GM23338 (cell line): ENCODE results near the gene ITSN2. TPM values are rescaled to one million over a fixed set of nuclear protein-coding genes. Genes with fewer than 3 reads are reported as not detected.

Experiments
- ATAC-seq: fragments of 200-7000 bp; cut with Tn5 transposase; 3 replicates; pipeline ENCODE4 v1.9.1; 2020
- DNase-seq: peaks from one replicate; pipeline ENCODE4 v3.0.0-alpha.2; 2015; ENCODE audit warnings: low spot score
- H2AFZ ChIP-seq: fragments of 200-600 bp; sonication (generic); 2 replicates; pipeline ENCODE4 v1.8.0; 2016; ENCODE audit warnings: antibody characterized with exemption, mild to moderate bottlenecking, moderate library complexity
- H3F3A ChIP-seq: fragments of 200-600 bp; sonication (generic); replicated peaks from 2 replicates; pipeline ENCODE4 v1.8.0; 2017; ENCODE audit warnings: antibody characterized with exemption, mixed run types, low read depth
- H3K27ac ChIP-seq: fragments of 200-600 bp; sonication (generic); 2 replicates; pipeline ENCODE4 v1.6.1; 2016; ENCODE audit warnings: low read depth
- H3K27me3 ChIP-seq: fragments of 200-600 bp; sonication (generic); 2 replicates; pipeline ENCODE4 v1.8.0; 2016; ENCODE audit warnings: mild to moderate bottlenecking, mixed run types, moderate library complexity; ENCODE audit not compliant: insufficient read depth
- H3K36me3 ChIP-seq: fragments of 200-600 bp; sonication (generic); 2 replicates; pipeline ENCODE4 v1.8.0; 2016; ENCODE audit warnings: mild to moderate bottlenecking; ENCODE audit not compliant: insufficient read depth
- H3K4me1 ChIP-seq: fragments of 200-600 bp; sonication (generic); 2 replicates; pipeline ENCODE4 v1.8.0; 2016; ENCODE audit warnings: mild to moderate bottlenecking, moderate library complexity; ENCODE audit not compliant: insufficient read depth
- H3K4me2 ChIP-seq: fragments of 200-600 bp; sonication (generic); 2 replicates; pipeline ENCODE4 v1.7.1; 2017; ENCODE audit warnings: mixed run types
- H3K4me3 ChIP-seq: fragments of 200-600 bp; sonication (generic); 2 replicates; pipeline ENCODE4 v1.6.1; 2016; ENCODE audit warnings: mixed run types
- H3K79me2 ChIP-seq: fragments of 200-600 bp; sonication (generic); replicated peaks from 2 replicates; pipeline ENCODE4 v1.8.0; 2017; ENCODE audit warnings: mild to moderate bottlenecking; ENCODE audit not compliant: insufficient read depth
- H3K9me2 ChIP-seq: fragments of 200-600 bp; sonication (generic); 2 replicates; pipeline ENCODE4 v1.8.0; 2017; ENCODE audit not compliant: insufficient read depth
- H4K20me1 ChIP-seq: fragments of 200-600 bp; sonication (generic); replicated peaks from 2 replicates; pipeline ENCODE4 v1.8.0; 2017; ENCODE audit warnings: mild to moderate bottlenecking; ENCODE audit not compliant: insufficient read depth
- H3K27ac Mint-ChIP-seq: 2 replicates; pipeline ENCODE4 v1.8.0; 2020; ENCODE audit warnings: inconsistent platforms, mild to moderate bottlenecking, moderate library complexity, mixed read lengths
- H3K27me3 Mint-ChIP-seq: 3 replicates; pipeline ENCODE4 v1.8.0; 2022; ENCODE audit warnings: low read depth, mild to moderate bottlenecking, moderate library complexity, mixed read lengths, inconsistent platforms; ENCODE audit not compliant: insufficient read depth, poor library complexity
- H3K36me3 Mint-ChIP-seq: 3 replicates; pipeline ENCODE4 v1.8.0; 2021; ENCODE audit warnings: low read depth, mild to moderate bottlenecking, inconsistent platforms, moderate library complexity, mixed read lengths
- H3K4me1 Mint-ChIP-seq: 3 replicates; pipeline ENCODE4 v1.8.0; 2020; ENCODE audit warnings: mild to moderate bottlenecking, inconsistent platforms, mixed read lengths
- H3K4me3 Mint-ChIP-seq: 3 replicates; pipeline ENCODE4 v1.8.0; 2021; ENCODE audit warnings: moderate library complexity, mild to moderate bottlenecking, inconsistent platforms, mixed read lengths
- H3K9me3 Mint-ChIP-seq: 3 replicates; pipeline ENCODE4 v1.8.0; 2020; ENCODE audit warnings: moderate library complexity, mild to moderate bottlenecking, inconsistent platforms, mixed read lengths
- CREB1 ChIP-seq: fragments of 250-450 bp; sonication (Bioruptor Pico); IDR thresholded peaks from 2 replicates; pipeline ENCODE4 v1.5.0; 2020; ENCODE audit warnings: low read depth, mild to moderate bottlenecking, moderate library complexity
- EZH2 ChIP-seq: fragments of 200-600 bp; sonication (generic); IDR thresholded peaks from one replicate; pipeline ENCODE4 v1.8.0; 2017; ENCODE audit warnings: antibody characterized with exemption, mild to moderate bottlenecking, low read depth; ENCODE audit not compliant: unreplicated experiment
- EZH2phosphoT487 ChIP-seq: fragments of 200-600 bp; sonication (generic); IDR thresholded peaks from one replicate; pipeline ENCODE4 v1.8.1; 2018; ENCODE audit warnings: antibody characterized with exemption; ENCODE audit not compliant: unreplicated experiment
- JUNB ChIP-seq: IDR thresholded peaks from one replicate; pipeline ENCODE4 v1.6.1; 2016; ENCODE audit warnings: antibody characterized with exemption; ENCODE audit not compliant: unreplicated experiment
- NANOG ChIP-seq: IDR thresholded peaks from 2 replicates; pipeline ENCODE4 v1.6.1; 2016; ENCODE audit warnings: antibody characterized with exemption, borderline replicate concordance
- POLR2AphosphoS5 ChIP-seq: IDR thresholded peaks from 2 replicates; pipeline ENCODE4 v1.6.1; 2016; ENCODE audit warnings: antibody characterized with exemption, low read depth
- STAT1 ChIP-seq: IDR thresholded peaks from one replicate; pipeline ENCODE4 v1.6.1; 2016; ENCODE audit warnings: antibody characterized with exemption; ENCODE audit not compliant: unreplicated experiment
- ZNF114 ChIP-seq: fragments of 250-450 bp; sonication (Bioruptor Pico); IDR thresholded peaks from 2 replicates; pipeline ENCODE4 v1.5.0; 2020; ENCODE audit warnings: mild to moderate bottlenecking, moderate library complexity
- ZNF331 ChIP-seq: fragments of 250-450 bp; sonication (Bioruptor Pico); IDR thresholded peaks from 2 replicates; pipeline ENCODE4 v1.5.0; 2020; ENCODE audit warnings: low read depth, mild to moderate bottlenecking, moderate library complexity
- polyA plus RNA-seq: library from polyadenylated mRNA; unstranded; fragments of >200 nt; fragmentation: Nextera tagmentation; extraction: Ambion mirVana; gene quantifications from 2 replicates; pipeline ENCODE4 v1.2.1, GENCODE V29; 2016
- total RNA-seq: library from RNA; depleted of rRNA; stranded (reverse); fragments of >200 nt; shearing (Covaris generic); gene quantifications from 2 replicates; pipeline ENCODE4 v1.2.3, GENCODE V29; 2014
- TF ChIP-seq, protein P1 (sequence below), 2 experiments: fragments of 200-600 bp in 1 of 2; sonication (generic) in 1 of 2; conservative IDR thresholded peaks; 2 replicates each; pipeline versions ENCODE4 v1.5.1 to v1.6.1; 2016 to 2017; ENCODE audit warnings: antibody characterized with exemption in 2 of 2, low read depth in 2 of 2, mild to moderate bottlenecking in 2 of 2, moderate library complexity in 1 of 2
- TF ChIP-seq, protein P2 (sequence below): IDR thresholded peaks from 2 replicates; pipeline ENCODE4 v1.6.1; 2016; ENCODE audit warnings: antibody characterized with exemption
- TF ChIP-seq, protein P3 (sequence below): fragments of 250-450 bp; sonication (Bioruptor Pico); IDR thresholded peaks from 2 replicates; pipeline ENCODE4 v1.5.0; 2020; ENCODE audit warnings: mild to moderate bottlenecking, moderate library complexity
- TF ChIP-seq, protein P4 (sequence below): IDR thresholded peaks from one replicate; pipeline ENCODE4 v1.6.1; 2018; ENCODE audit warnings: antibody characterized with exemption; ENCODE audit not compliant: unreplicated experiment

The ITSN2 gene
- total and polyA plus RNA-seq, 2 experiments from 2014 or later: 17.1 to 17.8 TPM

DNA sequence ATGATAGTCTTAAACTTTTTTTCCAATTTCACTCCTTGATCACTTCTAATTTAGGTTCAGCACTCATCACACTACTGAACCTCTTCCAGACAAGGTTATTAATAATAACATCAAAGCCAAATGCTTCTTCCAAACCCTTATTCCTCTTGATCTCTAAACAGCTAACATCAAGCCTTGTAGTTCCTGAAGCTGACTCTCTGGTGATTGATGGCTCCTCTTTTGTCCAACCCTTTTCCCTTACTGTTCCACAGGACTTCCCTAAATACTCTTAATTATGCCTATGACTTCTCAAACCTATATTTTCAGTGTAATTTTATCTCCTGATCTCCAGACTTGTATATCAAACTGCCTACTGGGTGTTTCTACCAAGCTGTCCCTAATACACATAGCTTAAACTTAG is 101.6 kb downstream of the ITSN2 start:
- Mint-ChIP-seq H3K27me3 (no peaks in the 10 kb centered on the region), H3K4me1 (peaks cover 6% of the 10 kb centered on the region), H3K4me3 (no peak overlapping the region), H3K27ac (no peak overlapping the region), H3K9me3 (no peaks in the 10 kb centered on the region), H3K36me3 (no peaks in the 10 kb centered on the region)
- TF ChIP-seq, protein P1, sequence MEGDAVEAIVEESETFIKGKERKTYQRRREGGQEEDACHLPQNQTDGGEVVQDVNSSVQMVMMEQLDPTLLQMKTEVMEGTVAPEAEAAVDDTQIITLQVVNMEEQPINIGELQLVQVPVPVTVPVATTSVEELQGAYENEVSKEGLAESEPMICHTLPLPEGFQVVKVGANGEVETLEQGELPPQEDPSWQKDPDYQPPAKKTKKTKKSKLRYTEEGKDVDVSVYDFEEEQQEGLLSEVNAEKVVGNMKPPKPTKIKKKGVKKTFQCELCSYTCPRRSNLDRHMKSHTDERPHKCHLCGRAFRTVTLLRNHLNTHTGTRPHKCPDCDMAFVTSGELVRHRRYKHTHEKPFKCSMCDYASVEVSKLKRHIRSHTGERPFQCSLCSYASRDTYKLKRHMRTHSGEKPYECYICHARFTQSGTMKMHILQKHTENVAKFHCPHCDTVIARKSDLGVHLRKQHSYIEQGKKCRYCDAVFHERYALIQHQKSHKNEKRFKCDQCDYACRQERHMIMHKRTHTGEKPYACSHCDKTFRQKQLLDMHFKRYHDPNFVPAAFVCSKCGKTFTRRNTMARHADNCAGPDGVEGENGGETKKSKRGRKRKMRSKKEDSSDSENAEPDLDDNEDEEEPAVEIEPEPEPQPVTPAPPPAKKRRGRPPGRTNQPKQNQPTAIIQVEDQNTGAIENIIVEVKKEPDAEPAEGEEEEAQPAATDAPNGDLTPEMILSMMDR (conservative IDR thresholded peaks at IDR 0.05; ENCODE audit: low read depth in 2 of 2): no peak
- TF ChIP-seq ZNF331 (CRISPR knock-in tag) (no peak), CREB1 (CRISPR knock-in tag) (no peak), ZNF114 (CRISPR knock-in tag) (no peak), STAT1 (no peak), EZH2 (no peak), EZH2phosphoT487 (no peak), NANOG (no peak), JUNB (no peak), POLR2AphosphoS5 (no peak)
- TF ChIP-seq, protein P2, sequence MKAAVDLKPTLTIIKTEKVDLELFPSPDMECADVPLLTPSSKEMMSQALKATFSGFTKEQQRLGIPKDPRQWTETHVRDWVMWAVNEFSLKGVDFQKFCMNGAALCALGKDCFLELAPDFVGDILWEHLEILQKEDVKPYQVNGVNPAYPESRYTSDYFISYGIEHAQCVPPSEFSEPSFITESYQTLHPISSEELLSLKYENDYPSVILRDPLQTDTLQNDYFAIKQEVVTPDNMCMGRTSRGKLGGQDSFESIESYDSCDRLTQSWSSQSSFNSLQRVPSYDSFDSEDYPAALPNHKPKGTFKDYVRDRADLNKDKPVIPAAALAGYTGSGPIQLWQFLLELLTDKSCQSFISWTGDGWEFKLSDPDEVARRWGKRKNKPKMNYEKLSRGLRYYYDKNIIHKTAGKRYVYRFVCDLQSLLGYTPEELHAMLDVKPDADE: no peak
- TF ChIP-seq, protein P3, sequence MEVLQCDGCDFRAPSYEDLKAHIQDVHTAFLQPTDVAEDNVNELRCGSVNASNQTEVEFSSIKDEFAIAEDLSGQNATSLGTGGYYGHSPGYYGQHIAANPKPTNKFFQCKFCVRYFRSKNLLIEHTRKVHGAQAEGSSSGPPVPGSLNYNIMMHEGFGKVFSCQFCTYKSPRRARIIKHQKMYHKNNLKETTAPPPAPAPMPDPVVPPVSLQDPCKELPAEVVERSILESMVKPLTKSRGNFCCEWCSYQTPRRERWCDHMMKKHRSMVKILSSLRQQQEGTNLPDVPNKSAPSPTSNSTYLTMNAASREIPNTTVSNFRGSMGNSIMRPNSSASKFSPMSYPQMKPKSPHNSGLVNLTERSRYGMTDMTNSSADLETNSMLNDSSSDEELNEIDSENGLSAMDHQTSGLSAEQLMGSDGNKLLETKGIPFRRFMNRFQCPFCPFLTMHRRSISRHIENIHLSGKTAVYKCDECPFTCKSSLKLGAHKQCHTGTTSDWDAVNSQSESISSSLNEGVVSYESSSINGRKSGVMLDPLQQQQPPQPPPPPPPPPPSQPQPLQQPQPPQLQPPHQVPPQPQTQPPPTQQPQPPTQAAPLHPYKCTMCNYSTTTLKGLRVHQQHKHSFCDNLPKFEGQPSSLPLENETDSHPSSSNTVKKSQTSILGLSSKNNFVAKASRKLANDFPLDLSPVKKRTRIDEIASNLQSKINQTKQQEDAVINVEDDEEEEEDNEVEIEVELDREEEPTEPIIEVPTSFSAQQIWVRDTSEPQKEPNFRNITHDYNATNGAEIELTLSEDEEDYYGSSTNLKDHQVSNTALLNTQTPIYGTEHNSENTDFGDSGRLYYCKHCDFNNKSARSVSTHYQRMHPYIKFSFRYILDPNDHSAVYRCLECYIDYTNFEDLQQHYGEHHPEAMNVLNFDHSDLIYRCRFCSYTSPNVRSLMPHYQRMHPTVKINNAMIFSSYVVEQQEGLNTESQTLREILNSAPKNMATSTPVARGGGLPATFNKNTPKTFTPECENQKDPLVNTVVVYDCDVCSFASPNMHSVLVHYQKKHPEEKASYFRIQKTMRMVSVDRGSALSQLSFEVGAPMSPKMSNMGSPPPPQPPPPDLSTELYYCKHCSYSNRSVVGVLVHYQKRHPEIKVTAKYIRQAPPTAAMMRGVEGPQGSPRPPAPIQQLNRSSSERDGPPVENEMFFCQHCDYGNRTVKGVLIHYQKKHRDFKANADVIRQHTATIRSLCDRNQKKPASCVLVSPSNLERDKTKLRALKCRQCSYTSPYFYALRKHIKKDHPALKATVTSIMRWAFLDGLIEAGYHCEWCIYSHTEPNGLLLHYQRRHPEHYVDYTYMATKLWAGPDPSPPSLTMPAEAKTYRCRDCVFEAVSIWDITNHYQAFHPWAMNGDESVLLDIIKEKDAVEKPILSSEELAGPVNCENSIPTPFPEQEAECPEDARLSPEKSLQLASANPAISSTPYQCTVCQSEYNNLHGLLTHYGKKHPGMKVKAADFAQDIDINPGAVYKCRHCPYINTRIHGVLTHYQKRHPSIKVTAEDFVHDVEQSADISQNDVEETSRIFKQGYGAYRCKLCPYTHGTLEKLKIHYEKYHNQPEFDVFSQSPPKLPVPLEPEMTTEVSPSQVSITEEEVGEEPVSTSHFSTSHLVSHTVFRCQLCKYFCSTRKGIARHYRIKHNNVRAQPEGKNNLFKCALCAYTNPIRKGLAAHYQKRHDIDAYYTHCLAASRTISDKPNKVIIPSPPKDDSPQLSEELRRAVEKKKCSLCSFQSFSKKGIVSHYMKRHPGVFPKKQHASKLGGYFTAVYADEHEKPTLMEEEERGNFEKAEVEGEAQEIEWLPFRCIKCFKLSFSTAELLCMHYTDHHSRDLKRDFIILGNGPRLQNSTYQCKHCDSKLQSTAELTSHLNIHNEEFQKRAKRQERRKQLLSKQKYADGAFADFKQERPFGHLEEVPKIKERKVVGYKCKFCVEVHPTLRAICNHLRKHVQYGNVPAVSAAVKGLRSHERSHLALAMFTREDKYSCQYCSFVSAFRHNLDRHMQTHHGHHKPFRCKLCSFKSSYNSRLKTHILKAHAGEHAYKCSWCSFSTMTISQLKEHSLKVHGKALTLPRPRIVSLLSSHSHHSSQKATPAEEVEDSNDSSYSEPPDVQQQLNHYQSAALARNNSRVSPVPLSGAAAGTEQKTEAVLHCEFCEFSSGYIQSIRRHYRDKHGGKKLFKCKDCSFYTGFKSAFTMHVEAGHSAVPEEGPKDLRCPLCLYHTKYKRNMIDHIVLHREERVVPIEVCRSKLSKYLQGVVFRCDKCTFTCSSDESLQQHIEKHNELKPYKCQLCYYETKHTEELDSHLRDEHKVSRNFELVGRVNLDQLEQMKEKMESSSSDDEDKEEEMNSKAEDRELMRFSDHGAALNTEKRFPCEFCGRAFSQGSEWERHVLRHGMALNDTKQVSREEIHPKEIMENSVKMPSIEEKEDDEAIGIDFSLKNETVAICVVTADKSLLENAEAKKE (CRISPR knock-in tag): no peak
- TF ChIP-seq, protein P4, sequence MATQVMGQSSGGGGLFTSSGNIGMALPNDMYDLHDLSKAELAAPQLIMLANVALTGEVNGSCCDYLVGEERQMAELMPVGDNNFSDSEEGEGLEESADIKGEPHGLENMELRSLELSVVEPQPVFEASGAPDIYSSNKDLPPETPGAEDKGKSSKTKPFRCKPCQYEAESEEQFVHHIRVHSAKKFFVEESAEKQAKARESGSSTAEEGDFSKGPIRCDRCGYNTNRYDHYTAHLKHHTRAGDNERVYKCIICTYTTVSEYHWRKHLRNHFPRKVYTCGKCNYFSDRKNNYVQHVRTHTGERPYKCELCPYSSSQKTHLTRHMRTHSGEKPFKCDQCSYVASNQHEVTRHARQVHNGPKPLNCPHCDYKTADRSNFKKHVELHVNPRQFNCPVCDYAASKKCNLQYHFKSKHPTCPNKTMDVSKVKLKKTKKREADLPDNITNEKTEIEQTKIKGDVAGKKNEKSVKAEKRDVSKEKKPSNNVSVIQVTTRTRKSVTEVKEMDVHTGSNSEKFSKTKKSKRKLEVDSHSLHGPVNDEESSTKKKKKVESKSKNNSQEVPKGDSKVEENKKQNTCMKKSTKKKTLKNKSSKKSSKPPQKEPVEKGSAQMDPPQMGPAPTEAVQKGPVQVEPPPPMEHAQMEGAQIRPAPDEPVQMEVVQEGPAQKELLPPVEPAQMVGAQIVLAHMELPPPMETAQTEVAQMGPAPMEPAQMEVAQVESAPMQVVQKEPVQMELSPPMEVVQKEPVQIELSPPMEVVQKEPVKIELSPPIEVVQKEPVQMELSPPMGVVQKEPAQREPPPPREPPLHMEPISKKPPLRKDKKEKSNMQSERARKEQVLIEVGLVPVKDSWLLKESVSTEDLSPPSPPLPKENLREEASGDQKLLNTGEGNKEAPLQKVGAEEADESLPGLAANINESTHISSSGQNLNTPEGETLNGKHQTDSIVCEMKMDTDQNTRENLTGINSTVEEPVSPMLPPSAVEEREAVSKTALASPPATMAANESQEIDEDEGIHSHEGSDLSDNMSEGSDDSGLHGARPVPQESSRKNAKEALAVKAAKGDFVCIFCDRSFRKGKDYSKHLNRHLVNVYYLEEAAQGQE: no peak
- Histone ChIP-seq H3K27me3 (no peaks in the 10 kb centered on the region), H4K20me1 (no peaks in the 10 kb centered on the region; the same call in 1 of the 2 replicates), H3K4me1 (no peaks in the 10 kb centered on the region), H3K4me2 (no peak overlapping the region), H3K9me2 (no peaks in the 10 kb centered on the region), H3K4me3 (no peak overlapping the region), H2AFZ (no peak overlapping the region), H3F3A (no peaks in the 10 kb centered on the region), H3K27ac (no peak overlapping the region), H3K79me2 (no peaks in the 10 kb centered on the region), H3K36me3 (no peaks in the 10 kb centered on the region)
- no peak for ATAC-seq
- DNase-seq: no peak
